HG03139 (cell line): Measurements from ENCODE around the gene TCERG1L.

ENCODE experiments used
- ATAC-seq: cut with Tn5 transposase; IDR thresholded peaks from one replicate; pipeline ENCODE4 v1.9.1; 2021; ENCODE audit not compliant: unreplicated experiment

TCERG1L gene

DNA sequence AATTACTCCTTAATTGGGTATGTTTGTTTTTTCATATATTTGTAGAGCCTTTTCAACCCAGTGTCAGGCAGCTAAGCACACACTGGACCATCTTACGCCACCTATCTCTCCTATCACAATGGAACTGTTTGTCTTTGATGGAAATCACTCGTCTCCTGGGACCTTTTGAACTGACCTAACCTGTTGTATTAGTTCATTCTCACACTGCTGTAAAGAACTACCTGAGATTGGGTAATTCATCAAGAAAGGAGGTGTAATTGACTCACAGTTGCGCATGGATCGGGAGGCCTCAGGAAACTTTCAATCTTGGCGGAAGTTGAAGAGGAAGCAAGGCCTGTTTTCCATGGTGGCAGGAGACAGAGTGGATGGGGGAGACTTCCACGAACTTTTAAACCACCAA, 182.0 kb downstream of the TCERG1L start:
- no peak for ATAC-seq

DNA sequence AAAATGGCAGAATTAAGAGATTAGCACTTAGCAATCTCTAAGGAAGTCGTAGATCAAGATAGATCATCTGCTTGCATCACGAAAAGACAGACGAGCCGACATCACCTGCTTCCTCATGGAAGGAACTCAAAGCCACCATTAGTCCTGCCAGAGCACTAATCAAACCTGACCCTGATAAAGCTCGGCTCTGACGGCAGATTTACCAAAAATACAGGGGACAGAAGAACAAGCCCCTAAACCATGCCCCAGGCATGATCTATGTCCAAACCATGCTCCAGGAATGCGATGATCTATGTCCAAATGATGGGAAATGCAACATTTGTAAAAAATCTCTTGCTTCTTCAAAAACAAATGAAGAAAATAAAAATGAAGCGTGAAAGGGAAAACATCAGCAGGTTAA, 182.8 kb downstream of the TCERG1L start:
- ATAC-seq = no peak

DNA sequence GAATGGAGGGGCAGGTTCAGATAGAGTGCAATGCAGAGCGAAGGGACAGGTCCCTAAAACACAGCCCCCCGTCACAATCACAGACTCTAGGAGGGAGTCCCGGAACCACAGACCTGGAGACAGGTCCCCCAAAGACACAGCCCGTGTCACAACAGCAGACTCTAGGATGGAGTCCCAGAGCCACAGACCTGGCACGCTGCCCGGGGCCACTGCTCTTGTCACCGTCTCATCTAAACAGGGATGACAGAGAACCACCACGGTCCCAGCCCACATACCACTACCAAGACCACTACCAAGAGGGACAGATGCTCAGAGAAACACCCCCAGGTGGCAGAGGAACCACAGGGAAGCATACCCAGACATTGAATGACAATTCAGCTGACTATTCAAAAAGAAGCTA, 183.9 kb downstream of the TCERG1L start:
- ATAC-seq = no peak

DNA sequence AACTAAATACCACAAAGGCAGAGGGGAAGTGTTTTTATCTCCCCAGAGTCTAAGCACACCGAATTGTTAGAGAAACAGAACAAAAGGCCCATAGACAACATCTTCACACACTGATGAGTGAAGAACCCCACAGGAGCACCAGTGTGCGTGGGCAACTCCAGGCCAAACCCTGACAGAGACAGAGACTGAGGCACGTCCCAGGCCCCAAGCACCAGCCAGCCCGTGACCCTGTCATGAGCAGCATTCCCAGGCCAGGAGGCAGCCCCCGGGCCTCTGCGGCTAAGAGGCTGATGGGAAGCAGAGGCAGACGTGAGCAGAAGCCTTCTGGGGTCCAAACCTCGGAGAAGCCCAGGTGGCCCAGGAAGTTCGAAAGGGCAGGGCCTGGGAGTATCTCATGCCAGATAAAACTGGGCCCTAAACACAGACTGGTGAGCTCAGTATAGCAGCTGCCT, 184.4 kb downstream of the TCERG1L start:
- ATAC-seq = no peak

GRCh38 chr10:131126321-131127137, 185.0 kb downstream of the TCERG1L start:
- ATAC-seq = no peak

GRCh38 chr10:131125511-131126225, 185.9 kb downstream of the TCERG1L start:
- no peak for ATAC-seq

- ATAC-seq = no peak
Measured at GRCh38 chr10:131124945-131125344, 186.6 kb downstream of the TCERG1L start.

GRCh38 chr10:131123496-131123895, 188.0 kb downstream of the TCERG1L start:
- ATAC-seq = no peak

- ATAC-seq = no peak
Measured at GRCh38 chr10:131121511-131122035, 189.9 kb downstream of the TCERG1L start.

DNA sequence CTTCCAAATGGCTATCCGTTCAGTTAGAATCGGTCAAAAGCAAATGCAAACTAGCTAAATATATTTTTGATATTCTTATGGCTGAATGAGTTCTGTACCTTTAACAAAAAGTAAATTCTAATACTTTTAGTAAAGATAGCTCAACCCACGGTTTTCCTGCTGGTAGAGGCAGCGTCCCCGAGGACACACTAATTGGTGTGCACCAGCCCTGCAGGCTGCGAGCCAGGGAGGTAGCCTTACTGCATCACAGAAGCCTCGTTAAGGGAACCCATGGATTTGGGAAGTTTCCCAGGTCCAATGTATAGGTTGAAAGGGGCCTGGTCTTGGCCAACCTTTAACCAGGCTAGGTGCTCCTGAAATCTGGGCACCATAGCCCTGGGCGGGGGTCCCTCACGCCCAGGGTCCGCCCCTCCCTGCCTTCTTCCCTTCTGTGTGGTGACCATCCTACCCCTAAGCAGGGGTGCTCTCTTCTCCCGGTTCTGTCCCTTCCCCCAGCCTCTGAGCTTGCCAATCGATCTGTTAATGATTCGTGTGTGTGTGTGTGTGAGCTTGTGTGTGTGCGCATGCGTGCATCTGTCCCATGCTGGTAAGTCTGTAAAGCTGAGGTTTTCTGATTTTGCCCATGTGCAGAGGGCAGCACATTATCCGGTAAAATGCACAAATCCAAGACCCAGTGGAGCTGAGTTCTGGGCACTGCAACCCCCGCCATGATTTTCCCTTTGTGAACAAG, 191.7 kb downstream of the TCERG1L start:
- ATAC-seq = no peak

DNA sequence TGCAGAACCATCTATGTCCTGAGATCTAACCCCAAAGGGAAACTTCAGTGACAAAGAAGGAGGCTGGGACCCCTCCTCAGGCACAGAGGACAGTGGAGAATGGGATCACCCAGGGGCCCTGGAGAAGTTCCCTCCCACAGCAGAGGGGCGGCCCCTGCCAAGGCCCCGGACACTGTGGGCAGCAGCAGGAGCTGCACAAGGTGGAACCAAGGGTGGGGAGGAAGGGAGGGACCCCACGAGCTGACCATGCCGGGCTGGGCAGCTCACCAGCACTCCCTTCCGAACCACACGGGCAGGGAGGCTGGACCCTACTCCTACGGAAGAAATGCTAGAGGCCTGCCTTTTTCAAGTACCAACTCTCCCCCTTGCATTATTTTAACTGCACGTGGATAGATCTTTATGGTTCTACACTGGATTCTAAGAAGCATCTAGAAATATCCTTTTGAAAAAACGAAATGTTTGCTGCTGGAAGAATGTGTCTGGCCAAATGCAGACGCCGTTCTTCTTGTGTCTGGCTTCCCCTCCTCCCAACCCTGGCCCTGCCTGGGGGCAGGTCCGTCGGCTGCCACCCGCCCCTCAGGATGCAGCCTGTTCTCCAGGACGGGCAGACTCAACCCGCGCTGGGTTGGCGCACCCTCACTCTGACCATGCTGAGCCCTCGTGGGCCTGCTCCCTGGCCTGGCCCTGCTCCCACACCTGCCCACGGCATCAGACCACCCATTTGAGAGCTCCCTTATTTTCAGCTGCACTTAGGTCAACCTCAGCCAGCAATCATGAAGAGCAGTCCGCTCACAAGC, 193.9 kb downstream of the TCERG1L start:
- ATAC-seq = no peak

DNA sequence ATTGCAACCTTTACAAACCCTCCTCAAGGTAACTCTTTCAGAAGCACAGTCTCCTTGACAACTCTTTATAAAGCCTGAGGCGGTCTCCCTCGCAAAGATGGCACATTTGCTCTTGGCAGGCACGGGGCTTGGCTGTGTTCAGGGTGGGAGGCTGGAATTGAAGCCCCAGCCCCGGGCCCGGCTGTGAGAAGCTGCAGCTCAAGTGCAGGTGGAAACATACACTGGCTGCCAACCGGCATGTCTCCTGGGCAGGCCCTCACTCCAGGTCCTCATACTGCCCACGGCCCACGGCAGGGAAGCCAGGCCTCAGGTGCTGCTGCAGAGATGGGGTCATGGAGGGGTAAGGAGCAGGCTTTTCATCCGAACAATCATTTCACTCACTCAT, 194.5 kb downstream of the TCERG1L start:
- ATAC-seq = no peak

DNA sequence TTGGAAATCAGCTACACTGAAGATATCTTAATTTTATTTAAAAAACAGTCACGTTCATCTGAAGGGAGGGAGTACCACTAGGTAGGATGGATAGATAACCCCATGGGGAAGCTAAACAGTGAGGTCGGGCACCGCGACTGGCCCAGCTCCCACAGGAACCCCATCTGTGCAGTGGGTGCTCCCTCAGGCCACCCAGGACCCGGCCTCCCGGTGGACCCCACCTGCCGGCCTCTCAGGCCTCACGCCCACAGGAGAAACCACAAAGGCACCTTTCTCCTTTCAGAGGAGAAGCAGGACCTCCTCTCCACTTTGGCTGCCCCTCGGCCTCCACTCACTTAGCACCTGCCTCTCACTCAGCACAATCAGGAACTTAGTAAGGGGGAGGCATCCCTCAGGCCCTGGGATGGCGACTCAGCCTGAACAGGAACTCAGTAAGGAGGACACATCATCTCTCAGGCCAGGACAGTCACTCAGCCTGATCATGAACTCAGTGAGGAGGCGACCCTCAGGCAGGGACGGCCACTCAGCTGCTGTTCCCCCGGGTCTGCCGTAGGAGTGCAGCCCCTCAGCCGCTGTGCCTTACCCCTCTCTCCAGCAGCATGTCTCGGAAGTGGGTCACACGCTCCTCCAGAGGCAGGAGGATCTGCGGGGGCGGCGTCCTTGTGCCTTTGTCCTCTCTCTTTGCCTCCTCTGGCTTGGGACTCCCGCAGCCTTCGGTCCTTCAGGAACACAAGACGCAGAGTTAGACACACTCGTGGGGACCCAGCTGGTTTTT, 195.1 kb downstream of the TCERG1L start:
- ATAC-seq = no peak

GRCh38 chr10:131115801-131116200, 195.7 kb downstream of the TCERG1L start:
- no peak for ATAC-seq

GRCh38 chr10:131115321-131115720, 196.2 kb downstream of the TCERG1L start:
- no peak for ATAC-seq

GRCh38 chr10:131114846-131115245, 196.7 kb downstream of the TCERG1L start:
- ATAC-seq = no peak

DNA sequence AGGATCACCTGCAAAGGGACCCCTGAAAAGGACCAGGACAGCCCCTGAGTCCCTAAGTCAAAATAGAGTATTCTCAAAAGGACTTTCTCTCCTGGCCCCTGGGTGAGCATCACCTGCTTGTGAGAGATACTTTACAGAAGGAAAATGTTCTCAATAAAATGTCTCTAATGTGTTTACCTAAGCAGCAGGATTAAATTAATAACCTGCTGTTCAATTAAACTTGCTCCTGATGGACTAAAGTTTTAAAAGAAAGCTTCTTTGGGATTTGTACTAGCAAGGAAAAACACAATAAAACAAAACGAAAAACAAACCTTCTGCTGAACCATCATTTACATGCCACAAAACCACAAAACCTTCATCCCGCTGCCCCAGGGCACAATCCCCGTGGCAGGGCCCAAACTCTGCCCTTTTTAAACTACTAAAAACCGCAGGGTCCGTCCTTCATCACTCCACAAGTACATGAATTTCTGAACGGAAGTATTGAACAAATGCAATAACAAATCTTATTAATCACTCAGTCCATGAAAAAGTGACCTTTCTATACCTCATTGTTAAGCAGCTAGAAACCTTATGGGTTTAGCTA, 197.7 kb downstream of the TCERG1L start:
- no peak for ATAC-seq

DNA sequence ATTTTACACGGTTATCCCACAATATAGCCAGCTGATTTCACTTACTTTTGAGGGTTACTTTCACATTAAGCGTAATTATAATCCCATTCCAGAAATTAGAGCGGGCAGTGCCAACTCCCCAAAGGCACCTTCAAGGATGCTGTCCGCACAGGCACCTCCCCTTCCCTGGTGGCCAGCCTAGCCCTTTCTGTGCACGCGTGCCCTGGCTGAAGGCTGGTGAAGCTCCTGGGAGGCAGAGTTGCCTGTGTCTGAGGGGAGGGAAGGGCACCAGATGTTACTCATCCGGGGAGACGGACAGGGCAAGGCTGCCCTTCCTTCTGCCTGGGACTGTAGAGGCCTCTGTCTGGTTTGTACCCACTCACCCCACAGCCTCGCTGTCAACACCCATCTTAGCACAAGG, 198.4 kb downstream of the TCERG1L start:
- no peak for ATAC-seq

DNA sequence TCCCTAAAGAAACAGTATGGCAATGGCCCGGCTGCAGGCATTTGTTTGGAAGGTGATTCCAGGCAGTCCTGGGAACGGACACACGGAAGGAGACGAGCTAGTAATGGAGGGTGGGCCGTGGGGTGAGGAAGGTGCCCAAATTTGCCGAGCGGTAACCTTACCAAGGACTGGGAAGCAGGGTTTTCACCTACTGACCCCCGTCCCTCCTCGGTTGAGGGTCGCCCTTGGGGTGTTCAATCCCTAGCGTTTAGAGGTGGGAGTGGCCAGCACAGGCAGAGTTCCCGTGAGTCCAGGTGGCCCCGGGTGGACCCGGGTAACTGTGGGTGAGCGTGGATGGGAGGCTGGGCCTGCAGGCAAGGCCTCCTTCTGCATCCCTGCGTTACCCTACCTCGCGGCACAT, 198.8 kb downstream of the TCERG1L start:
- no peak for ATAC-seq
